KOPT-K1 (cell line): Measurements from ENCODE around the gene PRKD1.

Source experiments
- H3K27ac ChIP-seq: fragments of 200-600 bp; sonication (generic); 2 replicates; pipeline ENCODE4 v1.5.1; 2016; ENCODE audit warnings: antibody characterized with exemption, mild to moderate bottlenecking, low read depth, low read length; ENCODE audit not compliant: poor library complexity, severe bottlenecking
- H3K36me3 ChIP-seq: fragments of 200-600 bp; sonication (generic); 2 replicates; pipeline ENCODE4 v1.5.1; 2017; ENCODE audit warnings: antibody characterized with exemption, mild to moderate bottlenecking, low read length, moderate library complexity; ENCODE audit not compliant: insufficient read depth
- H3K9me3 ChIP-seq: fragments of 200-600 bp; sonication (generic); 2 replicates; pipeline ENCODE4 v1.5.1; 2017; ENCODE audit warnings: antibody characterized with exemption, low read length, mild to moderate bottlenecking; ENCODE audit not compliant: insufficient read depth, poor library complexity, severe bottlenecking

The PRKD1 gene

GRCh38 chr14:29584992-29585391, 342.7 kb downstream of the PRKD1 start:
- H3K9me3 ChIP-seq: no peaks in the 10 kb centered on the region
- no peaks in the 10 kb centered on the region for H3K36me3 ChIP-seq
- H3K27ac ChIP-seq: no peak overlapping the region

GRCh38 chr14:29580763-29581162, 346.9 kb downstream of the PRKD1 start:
- no peaks in the 10 kb centered on the region for H3K36me3 ChIP-seq
- no peaks in the 10 kb centered on the region for H3K9me3 ChIP-seq
- no peak overlapping the region for H3K27ac ChIP-seq

GRCh38 chr14:29579838-29580237, 347.8 kb downstream of the PRKD1 start:
- Histone ChIP-seq H3K27ac (no peak overlapping the region), H3K36me3 (no peaks in the 10 kb centered on the region), H3K9me3 (no peaks in the 10 kb centered on the region)

GRCh38 chr14:29576927-29577326, 350.7 kb downstream of the PRKD1 start:
- Histone ChIP-seq H3K27ac (no peak overlapping the region), H3K36me3 (no peaks in the 10 kb centered on the region), H3K9me3 (peaks cover 3% of the 10 kb centered on the region)

- H3K36me3 ChIP-seq: no peaks in the 10 kb centered on the region
- H3K27ac ChIP-seq: no peak overlapping the region
- peaks cover 9% of the 10 kb centered on the region for H3K9me3 ChIP-seq
Observed at GRCh38 chr14:29569194-29569593, 358.5 kb downstream of the PRKD1 start.

- Histone ChIP-seq H3K36me3 (no peaks in the 10 kb centered on the region), H3K27ac (no peak overlapping the region), H3K9me3 (peaks cover 6% of the 10 kb centered on the region)
Observed at GRCh38 chr14:29566194-29566593, 361.5 kb downstream of the PRKD1 start.

- Histone ChIP-seq H3K36me3 (no peaks in the 10 kb centered on the region), H3K9me3 (no peaks in the 10 kb centered on the region), H3K27ac (no peak overlapping the region)
Observed at GRCh38 chr14:29558516-29558915, 369.1 kb downstream of the PRKD1 start.

GRCh38 chr14:29554335-29554734, 373.3 kb downstream of the PRKD1 start:
- Histone ChIP-seq H3K36me3 (no peaks in the 10 kb centered on the region), H3K9me3 (no peaks in the 10 kb centered on the region), H3K27ac (no peak overlapping the region)

GRCh38 chr14:29553427-29553826, 374.2 kb downstream of the PRKD1 start:
- H3K9me3 ChIP-seq: no peaks in the 10 kb centered on the region
- H3K27ac ChIP-seq: no peak overlapping the region
- H3K36me3 ChIP-seq: no peaks in the 10 kb centered on the region

- H3K36me3 ChIP-seq: no peaks in the 10 kb centered on the region
- no peaks in the 10 kb centered on the region for H3K9me3 ChIP-seq
- H3K27ac ChIP-seq: no peak overlapping the region
Observed at GRCh38 chr14:29548948-29549370, 378.7 kb downstream of the PRKD1 start.

GRCh38 chr14:29545714-29546113, 381.9 kb downstream of the PRKD1 start:
- Histone ChIP-seq H3K27ac (no peak overlapping the region), H3K36me3 (no peaks in the 10 kb centered on the region), H3K9me3 (no peaks in the 10 kb centered on the region)

GRCh38 chr14:29536886-29537511, 390.6 kb downstream of the PRKD1 start:
- no peaks in the 10 kb centered on the region for H3K36me3 ChIP-seq
- H3K27ac ChIP-seq: no peak overlapping the region
- no peaks in the 10 kb centered on the region for H3K9me3 ChIP-seq

GRCh38 chr14:29529418-29529817, 398.2 kb downstream of the PRKD1 start:
- H3K27ac ChIP-seq: no peak overlapping the region
- H3K36me3 ChIP-seq: no peaks in the 10 kb centered on the region
- H3K9me3 ChIP-seq: no peaks in the 10 kb centered on the region

- H3K9me3 ChIP-seq: no peaks in the 10 kb centered on the region
- H3K27ac ChIP-seq: no peak overlapping the region
- H3K36me3 ChIP-seq: no peaks in the 10 kb centered on the region
Observed at GRCh38 chr14:29528889-29529288, 398.8 kb downstream of the PRKD1 start.

GRCh38 chr14:29527286-29527685, 400.4 kb downstream of the PRKD1 start:
- Histone ChIP-seq H3K9me3 (no peaks in the 10 kb centered on the region), H3K27ac (no peak overlapping the region)

More at GRCh38 chr14:29527286-29527685, 400.4 kb downstream of the PRKD1 start:
- H3K36me3 ChIP-seq: no peaks in the 10 kb centered on the region
